MM.1S (cell line): Measurements from ENCODE around the gene KDM4C.

Experiments
- DNase-seq: peaks from one replicate; pipeline ENCODE4 v3.0.0-alpha.2; 2015
- H2AFZ ChIP-seq: fragments of 300-600 bp; sonication (generic); 2 replicates; pipeline ENCODE4 v1.6.0; 2016; ENCODE audit warnings: antibody characterized with exemption, low read length
- H3F3A ChIP-seq: fragments of 300-600 bp; sonication (generic); 2 replicates; pipeline ENCODE4 v1.6.1; 2016; ENCODE audit warnings: mild to moderate bottlenecking, antibody characterized with exemption, low read length, moderate library complexity, mixed read lengths; ENCODE audit not compliant: insufficient read depth
- H3K27ac ChIP-seq: fragments of 300-600 bp; sonication (generic); 2 replicates; pipeline ENCODE4 v1.5.1; 2016; ENCODE audit warnings: mild to moderate bottlenecking, low read length
- H3K27me3 ChIP-seq: fragments of 300-600 bp; sonication (generic); replicated peaks from 2 replicates; pipeline ENCODE4 v1.6.0; 2016; ENCODE audit warnings: low read length; ENCODE audit not compliant: insufficient read depth
- H3K36me3 ChIP-seq: fragments of 300-600 bp; sonication (generic); replicated peaks from 2 replicates; pipeline ENCODE4 v1.6.1; 2016; ENCODE audit warnings: mild to moderate bottlenecking, low read length, mixed read lengths; ENCODE audit not compliant: insufficient read depth
- H3K4me1 ChIP-seq: fragments of 300-600 bp; sonication (generic); 2 replicates; pipeline ENCODE4 v1.6.1; 2016; ENCODE audit warnings: low read length, mixed read lengths
- H3K4me2 ChIP-seq: fragments of 300-600 bp; sonication (generic); 2 replicates; pipeline ENCODE4 v1.6.0; 2016; ENCODE audit warnings: low read depth, low read length
- H3K4me3 ChIP-seq: fragments of 300-600 bp; sonication (generic); 2 replicates; pipeline ENCODE4 v1.5.1; 2016; ENCODE audit warnings: low read length, mixed read lengths
- H3K79me2 ChIP-seq: fragments of 300-600 bp; sonication (generic); 2 replicates; pipeline ENCODE4 v1.6.1; 2016; ENCODE audit warnings: mixed run types, low read length, mixed read lengths
- H3K9ac ChIP-seq: fragments of 300-600 bp; sonication (generic); 2 replicates; pipeline ENCODE4 v1.6.1; 2016; ENCODE audit warnings: low read length, mixed read lengths
- H3K9me2 ChIP-seq: fragments of 300-600 bp; sonication (generic); replicated peaks from 2 replicates; pipeline ENCODE4 v1.6.1; 2016; ENCODE audit warnings: mild to moderate bottlenecking, low read length, mixed read lengths; ENCODE audit not compliant: insufficient read depth
- H3K9me3 ChIP-seq: fragments of 300-600 bp; sonication (generic); replicated peaks from 2 replicates; pipeline ENCODE4 v1.6.1; 2016; ENCODE audit warnings: mild to moderate bottlenecking, low read length, mixed read lengths; ENCODE audit not compliant: insufficient read depth
- H4K20me1 ChIP-seq: fragments of 300-600 bp; sonication (generic); 2 replicates; pipeline ENCODE4 v1.6.1; 2016; ENCODE audit warnings: mild to moderate bottlenecking, low read length, moderate library complexity, mixed read lengths; ENCODE audit not compliant: insufficient read depth
- EZH2 ChIP-seq: fragments of 300-600 bp; sonication (generic); optimal IDR thresholded peaks from 2 replicates; pipeline ENCODE3; 2017; ENCODE audit warnings: low read depth, mild to moderate bottlenecking, antibody characterized with exemption, low read length, mixed read lengths
- EZH2phosphoT487 ChIP-seq: fragments of 300-600 bp; sonication (generic); IDR thresholded peaks from 2 replicates; pipeline ENCODE4 v1.6.1; 2018; ENCODE audit warnings: antibody characterized with exemption, low read length
- TF ChIP-seq, protein P1 (sequence below): fragments of 300-600 bp; sonication (generic); IDR thresholded peaks from 2 replicates; pipeline ENCODE4 v1.5.1; 2016; ENCODE audit warnings: antibody characterized with exemption, low read length, mixed read lengths

KDM4C gene

DNA sequence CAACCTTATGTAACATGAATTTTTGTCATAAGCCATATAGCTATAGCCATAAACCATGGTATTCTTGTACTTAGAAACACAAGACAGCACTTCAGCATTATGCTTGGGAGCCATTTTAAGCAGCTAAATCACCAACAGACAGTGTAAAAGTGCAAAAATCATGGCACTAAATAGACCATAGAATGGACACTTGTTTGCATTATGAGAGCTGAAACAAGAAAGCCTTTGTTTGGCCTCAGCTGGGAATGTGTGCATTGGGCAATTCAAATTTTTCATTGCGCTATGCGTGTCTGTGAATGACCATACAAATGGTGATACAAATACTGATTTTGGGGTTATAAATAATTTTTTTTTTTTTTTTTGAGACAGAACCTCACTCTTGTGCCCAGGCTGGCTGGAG, 23.7 kb downstream of the KDM4C start:
- Histone ChIP-seq H3K9ac (no peak overlapping the region), H2AFZ (no peak overlapping the region), H3K9me2 (no peaks in the 10 kb centered on the region), H3K27ac (no peak overlapping the region), H3K4me3 (no peak overlapping the region), H3K79me2 (peaks cover 69% of the 10 kb centered on the region), H3K4me1 (no peaks in the 10 kb centered on the region), H3K4me2 (no peak overlapping the region), H3K36me3 (no peaks in the 10 kb centered on the region), H3K27me3 (no peaks in the 10 kb centered on the region), H4K20me1 (no peaks in the 10 kb centered on the region), H3K9me3 (no peaks in the 10 kb centered on the region), H3F3A (no peaks in the 10 kb centered on the region)
- no peak for DNase-seq
- TF ChIP-seq EZH2: no peak
- TF ChIP-seq, protein P1, sequence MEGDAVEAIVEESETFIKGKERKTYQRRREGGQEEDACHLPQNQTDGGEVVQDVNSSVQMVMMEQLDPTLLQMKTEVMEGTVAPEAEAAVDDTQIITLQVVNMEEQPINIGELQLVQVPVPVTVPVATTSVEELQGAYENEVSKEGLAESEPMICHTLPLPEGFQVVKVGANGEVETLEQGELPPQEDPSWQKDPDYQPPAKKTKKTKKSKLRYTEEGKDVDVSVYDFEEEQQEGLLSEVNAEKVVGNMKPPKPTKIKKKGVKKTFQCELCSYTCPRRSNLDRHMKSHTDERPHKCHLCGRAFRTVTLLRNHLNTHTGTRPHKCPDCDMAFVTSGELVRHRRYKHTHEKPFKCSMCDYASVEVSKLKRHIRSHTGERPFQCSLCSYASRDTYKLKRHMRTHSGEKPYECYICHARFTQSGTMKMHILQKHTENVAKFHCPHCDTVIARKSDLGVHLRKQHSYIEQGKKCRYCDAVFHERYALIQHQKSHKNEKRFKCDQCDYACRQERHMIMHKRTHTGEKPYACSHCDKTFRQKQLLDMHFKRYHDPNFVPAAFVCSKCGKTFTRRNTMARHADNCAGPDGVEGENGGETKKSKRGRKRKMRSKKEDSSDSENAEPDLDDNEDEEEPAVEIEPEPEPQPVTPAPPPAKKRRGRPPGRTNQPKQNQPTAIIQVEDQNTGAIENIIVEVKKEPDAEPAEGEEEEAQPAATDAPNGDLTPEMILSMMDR: no peak
- TF ChIP-seq EZH2phosphoT487: no peak

DNA sequence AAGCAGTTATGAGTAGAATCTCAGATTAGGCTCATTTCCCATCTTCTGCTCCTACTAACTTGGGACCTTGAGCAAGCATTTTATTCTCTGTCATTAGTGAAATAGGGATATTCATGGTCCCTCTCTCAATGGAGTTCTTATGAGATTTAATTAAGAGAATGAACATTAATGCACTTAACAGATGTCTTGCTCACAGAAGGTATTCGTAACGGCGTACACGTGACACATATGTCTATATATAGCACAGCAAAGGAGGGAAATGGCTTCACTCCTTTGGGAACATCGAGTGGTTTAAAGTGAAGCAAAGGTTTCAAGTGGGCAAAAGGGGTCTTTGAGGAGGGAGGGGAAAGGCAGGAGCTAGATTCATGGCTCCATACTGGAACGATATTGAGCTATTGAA, 24.6 kb downstream of the KDM4C start:
- Histone ChIP-seq H3K27ac (no peak overlapping the region), H3K27me3 (no peaks in the 10 kb centered on the region), H3K4me1 (no peaks in the 10 kb centered on the region), H3K9me2 (no peaks in the 10 kb centered on the region), H4K20me1 (no peaks in the 10 kb centered on the region), H3K79me2 (peaks cover 67% of the 10 kb centered on the region), H2AFZ (no peak overlapping the region), H3F3A (no peaks in the 10 kb centered on the region), H3K9ac (no peak overlapping the region), H3K4me2 (no peak overlapping the region), H3K4me3 (no peak overlapping the region), H3K9me3 (no peaks in the 10 kb centered on the region), H3K36me3 (no peaks in the 10 kb centered on the region)
- no peak for DNase-seq
- TF ChIP-seq, protein P1: no peak
- TF ChIP-seq EZH2: no peak
- no peak for TF ChIP-seq EZH2phosphoT487

DNA sequence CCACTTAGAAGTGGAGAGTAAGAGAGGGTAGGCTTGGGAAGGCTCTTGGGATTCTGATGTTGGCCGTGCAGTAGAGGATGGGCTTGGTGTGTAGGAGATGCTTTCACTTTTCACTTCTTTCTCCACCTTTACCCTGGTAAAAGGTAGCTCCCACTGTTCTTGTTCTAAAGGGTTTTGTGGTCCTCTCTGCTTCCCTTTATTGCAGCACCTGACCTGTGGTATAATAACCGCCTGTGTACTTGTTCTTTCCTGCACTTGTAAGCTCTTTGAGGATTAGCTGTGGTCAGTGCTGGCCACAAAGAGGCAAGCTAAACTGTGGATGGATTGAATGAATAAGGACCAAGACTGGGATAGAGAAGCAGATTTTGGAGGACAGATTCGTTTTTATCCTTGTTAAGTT, 25.2 kb downstream of the KDM4C start:
- no peak overlapping the region for H3K27ac ChIP-seq
- H3K9me2 ChIP-seq: no peaks in the 10 kb centered on the region
- no peaks in the 10 kb centered on the region for H3K4me1 ChIP-seq
- H3F3A ChIP-seq: no peaks in the 10 kb centered on the region
- H3K79me2 ChIP-seq: peaks cover 68% of the 10 kb centered on the region
- DNase-seq: no peak
- H3K36me3 ChIP-seq: no peaks in the 10 kb centered on the region
- H3K9ac ChIP-seq: no peak overlapping the region
- TF ChIP-seq, protein P1: no peak
- TF ChIP-seq EZH2phosphoT487: no peak
- no peak for TF ChIP-seq EZH2
- H4K20me1 ChIP-seq: no peaks in the 10 kb centered on the region
- no peaks in the 10 kb centered on the region for H3K27me3 ChIP-seq
- no peak overlapping the region for H3K4me3 ChIP-seq
- no peak overlapping the region for H2AFZ ChIP-seq
- no peak overlapping the region for H3K4me2 ChIP-seq
- H3K9me3 ChIP-seq: no peaks in the 10 kb centered on the region

DNA sequence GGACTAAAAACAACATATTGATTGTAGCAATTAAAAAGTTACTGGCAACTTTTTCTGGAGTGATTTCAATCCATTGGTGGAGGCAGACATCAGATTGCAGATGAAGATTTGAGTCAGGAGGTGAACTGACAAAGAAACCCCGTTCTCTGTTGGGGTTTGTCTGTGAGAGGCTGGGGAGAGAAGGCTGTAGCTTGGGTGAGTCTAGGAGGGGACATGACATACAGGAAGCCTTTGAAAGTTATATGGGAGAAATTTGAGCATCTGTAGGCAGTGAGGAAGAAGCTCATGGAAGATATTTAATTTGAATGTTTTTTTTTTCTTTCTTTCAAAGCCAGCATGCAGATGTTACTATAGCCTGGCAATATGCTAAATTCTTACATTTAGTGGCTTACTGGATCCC, 26.0 kb downstream of the KDM4C start:
- Histone ChIP-seq H3K9me3 (no peaks in the 10 kb centered on the region), H3K9ac (no peak overlapping the region), H3K79me2 (peaks cover 76% of the 10 kb centered on the region), H3K27me3 (no peaks in the 10 kb centered on the region), H3K27ac (no peak overlapping the region), H3K4me2 (no peak overlapping the region), H3K36me3 (no peaks in the 10 kb centered on the region), H3K9me2 (no peaks in the 10 kb centered on the region), H3K4me3 (no peak overlapping the region), H3K4me1 (no peaks in the 10 kb centered on the region), H3F3A (no peaks in the 10 kb centered on the region), H4K20me1 (no peaks in the 10 kb centered on the region), H2AFZ (no peak overlapping the region)
- no peak for DNase-seq
- no peak for TF ChIP-seq EZH2
- TF ChIP-seq, protein P1: no peak
- TF ChIP-seq EZH2phosphoT487: no peak
